Erythroblast (primary cell): ENCODE data around the gene SLC39A7.

ENCODE experiments used
- GATA1 ChIP-seq: IDR thresholded peaks from 2 replicates; pipeline ENCODE4 v1.6.1; 2011; ENCODE audit warnings: low read depth, mild to moderate bottlenecking, control low read depth, low read length, moderate library complexity
- POLR2A ChIP-seq: IDR thresholded peaks from 2 replicates; pipeline ENCODE4 v1.6.1; 2011; ENCODE audit warnings: mild to moderate bottlenecking, low read length

DNA sequence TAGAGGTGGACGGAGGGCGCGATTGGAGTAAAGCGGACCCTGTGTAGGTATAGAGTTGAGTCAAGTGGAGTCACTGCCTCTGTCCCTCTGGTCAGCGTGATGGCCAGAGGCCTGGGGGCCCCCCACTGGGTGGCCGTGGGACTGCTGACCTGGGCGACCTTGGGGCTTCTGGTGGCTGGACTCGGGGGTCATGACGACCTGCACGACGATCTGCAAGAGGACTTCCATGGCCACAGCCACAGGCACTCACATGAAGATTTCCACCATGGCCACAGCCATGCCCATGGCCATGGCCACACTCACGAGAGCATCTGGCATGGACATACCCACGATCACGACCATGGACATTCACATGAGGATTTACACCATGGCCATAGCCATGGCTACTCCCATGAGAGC lies 479 bp downstream of the SLC39A7 start:
- TF ChIP-seq POLR2A (no peak), GATA1 (no peak)
